Endometrial microvascular endothelial cells (primary cell): ENCODE measurements around the gene LIMS2. TPM values are rescaled to one million over a fixed set of nuclear protein-coding genes. Genes with fewer than 3 reads are reported as not detected.

ENCODE experiments used
- in situ Hi-C: cut with HindIII; loops from 2 replicates; pipeline ENCODE4 v1.10.0; 2017; ENCODE audit warnings: low sequenced_read_pairs, low pct_unique_long_range_greater_than_20kb; ENCODE audit errors: inconsistent ontology term
- total RNA-seq: library from RNA; depleted of rRNA; stranded (reverse); fragments of >200 nt; gene quantifications from one replicate; pipeline ENCODE4 v1.2.3, GENCODE V29; 2015; ENCODE audit errors: inconsistent ontology term

The LIMS2 gene
- total RNA-seq, 1 donor from 2014 or later, result 34.9 TPM

DNA sequence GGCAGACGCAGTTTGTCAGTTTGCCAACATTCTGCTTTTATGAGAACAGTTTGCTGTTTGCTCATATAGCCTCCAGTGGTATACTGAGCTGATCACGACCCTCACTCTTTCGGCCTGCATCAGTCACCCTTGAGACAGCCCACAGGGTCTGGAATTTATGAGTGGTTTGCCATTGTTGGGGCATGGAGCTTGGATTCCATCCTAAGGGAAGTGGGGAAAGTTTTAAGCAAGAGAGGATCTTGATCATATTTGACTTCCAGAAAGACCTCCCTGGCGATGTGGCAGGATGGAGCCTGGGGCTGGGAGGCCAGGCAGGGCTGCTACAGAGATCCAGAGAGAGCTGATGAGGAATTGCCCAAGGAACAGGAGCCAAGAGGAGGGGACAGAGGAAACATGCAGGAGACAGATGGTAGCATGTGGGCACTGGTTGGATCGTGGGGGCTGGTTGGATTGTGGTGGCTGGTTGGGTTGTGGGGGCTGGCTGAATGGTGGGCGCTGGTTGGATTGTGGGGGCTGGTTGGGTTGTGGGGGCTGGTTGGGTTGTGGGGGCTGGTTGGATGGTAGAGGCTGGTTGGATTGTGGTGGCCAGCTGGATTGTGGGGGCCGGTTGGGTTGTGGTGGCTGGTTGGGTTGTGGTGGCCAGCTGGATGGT is 56.7 kb downstream of the LIMS2 start:
- in situ Hi-C loops, result no loop called here

DNA sequence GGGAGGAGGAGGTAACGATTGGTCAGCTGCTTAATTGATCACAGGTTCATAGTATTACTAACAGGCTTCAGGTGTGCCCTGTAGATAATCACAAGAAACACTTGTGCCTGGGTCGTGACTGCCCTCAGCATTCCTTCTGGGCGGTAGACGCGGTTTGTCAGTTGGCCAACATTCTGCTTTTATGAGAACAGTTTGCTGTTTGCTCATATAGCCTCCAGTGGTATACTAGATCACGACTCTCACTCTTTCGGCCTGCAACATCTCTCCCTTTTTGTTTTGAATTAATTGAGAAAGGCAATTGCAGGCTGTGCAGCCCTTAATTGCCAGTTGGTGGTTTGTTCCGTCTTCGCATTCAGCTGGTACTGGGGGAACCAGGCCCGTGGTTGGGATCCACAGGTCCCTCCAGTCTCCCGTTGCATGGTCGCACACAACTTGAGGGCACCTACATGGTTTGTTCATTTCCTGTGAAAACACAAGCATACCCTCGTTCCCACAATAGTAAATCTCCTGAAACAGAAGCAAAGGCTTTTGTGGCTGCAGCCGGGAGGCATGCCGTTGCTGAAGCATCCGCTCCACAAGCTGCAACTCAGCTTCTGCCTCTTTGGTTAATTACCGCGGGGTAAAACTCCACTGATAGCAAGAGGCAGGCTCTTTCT is 59.7 kb downstream of the LIMS2 start:
- in situ Hi-C loops, result no loop called here

DNA sequence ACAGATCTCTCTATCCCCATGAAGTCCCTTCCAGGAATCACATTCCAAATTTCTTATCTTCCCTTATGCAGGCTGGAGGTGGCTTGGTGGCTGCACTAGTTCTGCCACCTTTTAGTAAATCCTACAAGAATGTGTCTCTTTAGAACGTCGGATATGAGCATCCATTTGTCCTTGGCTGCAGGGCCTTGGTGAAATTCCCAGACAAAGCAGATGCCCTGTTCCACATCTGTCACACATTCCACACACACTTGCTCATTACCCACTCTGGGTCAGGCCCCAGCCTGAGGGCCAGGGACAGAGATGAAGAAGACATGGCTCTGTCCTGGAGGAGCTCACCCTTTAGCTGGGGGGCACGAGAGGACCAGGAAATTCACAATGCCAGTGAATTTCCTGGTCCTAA is 60.6 kb downstream of the LIMS2 start:
- in situ Hi-C loops, result no loop called here

DNA sequence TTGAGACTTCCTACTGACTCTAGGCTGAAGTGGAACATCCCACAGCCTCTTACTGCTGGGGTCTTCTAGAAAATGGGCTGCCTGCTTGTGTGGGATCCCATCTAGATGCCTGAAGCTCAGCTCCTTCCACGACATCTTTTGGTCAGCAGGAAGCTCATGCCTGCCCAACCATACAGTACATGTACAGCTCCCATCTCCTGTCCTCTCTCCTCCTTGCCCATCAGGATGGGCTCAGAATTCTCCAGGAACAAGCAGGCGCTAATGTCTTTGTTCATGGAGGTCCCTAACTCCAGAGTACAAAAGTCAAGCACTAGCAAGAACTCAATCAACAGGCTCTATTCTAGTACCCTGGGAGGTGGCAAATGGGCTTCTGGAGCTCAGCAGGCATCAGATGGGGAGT is 61.1 kb downstream of the LIMS2 start:
- in situ Hi-C loops, result no loop called here

DNA sequence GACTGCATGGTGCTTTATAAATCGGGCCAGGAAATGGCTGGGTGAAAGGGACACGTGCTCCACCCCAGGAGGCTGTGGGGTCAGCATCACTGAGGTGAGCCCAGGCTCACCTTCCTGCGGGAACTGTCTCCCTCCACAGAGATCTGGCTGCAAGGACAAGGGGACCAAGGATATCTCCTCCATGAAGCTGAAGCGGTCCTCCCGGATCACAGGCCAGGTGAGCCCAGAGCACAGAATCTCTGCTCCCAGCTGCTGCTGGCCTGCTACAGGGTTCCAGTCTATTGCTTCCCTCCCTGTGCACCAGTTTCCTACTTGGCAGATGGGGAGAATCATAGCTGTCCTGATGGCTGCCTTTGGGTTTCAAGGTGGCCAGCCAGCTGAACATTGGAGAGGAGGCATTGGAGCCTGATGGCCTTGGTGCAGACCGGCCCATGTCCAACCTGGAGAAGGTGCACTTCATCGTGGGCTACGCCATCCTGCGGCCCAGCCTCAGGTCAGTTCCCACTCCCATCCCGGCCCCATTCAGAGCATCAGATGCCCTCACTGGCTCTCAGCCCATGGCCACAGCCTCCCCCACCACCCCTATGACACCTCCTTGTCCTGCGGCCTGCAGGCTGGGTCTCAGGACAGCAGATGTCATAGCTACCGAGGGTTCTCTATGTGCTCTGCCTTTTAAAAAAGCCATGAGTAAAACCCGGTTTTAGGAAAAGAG is 63.1 kb downstream of the LIMS2 start:
- in situ Hi-C loops, result no loop called here

DNA sequence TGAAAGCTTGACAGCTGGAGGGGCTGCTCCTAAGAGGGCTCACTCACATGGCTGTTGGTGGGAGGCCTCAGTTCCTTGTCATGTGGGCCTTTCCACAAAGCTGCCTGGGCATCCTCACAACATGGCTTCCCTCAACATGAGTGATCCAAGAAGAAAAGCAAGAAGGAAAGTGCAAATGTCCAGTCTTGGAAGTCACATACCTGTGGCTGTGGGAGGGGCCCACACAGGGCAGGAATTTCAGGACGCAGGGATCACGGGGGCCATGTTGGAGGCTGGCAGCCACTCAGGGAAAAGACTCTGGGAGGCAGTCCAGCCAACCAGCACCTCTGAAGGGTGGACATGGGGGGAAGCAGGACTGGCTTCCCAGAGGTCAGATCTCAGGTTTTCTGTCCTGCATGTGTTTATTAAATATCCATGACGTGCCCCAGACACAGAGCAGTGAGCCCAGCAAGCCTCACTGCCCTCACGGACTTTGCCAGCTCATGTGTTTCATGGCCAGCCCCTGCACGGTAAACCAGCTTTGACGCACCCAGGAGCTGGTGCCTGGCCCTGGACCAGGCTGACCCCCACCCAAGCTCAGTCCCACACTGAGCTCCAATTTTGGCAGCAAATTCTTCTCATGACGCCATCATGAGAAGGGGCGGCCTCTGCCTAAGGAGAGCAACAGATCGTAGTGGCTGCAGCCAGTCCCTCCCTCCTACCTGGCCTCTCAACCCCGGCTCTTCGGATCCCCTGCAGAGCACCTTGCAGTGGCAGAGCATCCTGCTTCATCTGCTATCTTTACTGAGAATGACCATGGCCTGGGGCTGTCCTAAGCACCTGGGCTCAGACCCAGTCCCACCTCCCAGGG is 64.0 kb downstream of the LIMS2 start:
- in situ Hi-C loops, result no loop called here

DNA sequence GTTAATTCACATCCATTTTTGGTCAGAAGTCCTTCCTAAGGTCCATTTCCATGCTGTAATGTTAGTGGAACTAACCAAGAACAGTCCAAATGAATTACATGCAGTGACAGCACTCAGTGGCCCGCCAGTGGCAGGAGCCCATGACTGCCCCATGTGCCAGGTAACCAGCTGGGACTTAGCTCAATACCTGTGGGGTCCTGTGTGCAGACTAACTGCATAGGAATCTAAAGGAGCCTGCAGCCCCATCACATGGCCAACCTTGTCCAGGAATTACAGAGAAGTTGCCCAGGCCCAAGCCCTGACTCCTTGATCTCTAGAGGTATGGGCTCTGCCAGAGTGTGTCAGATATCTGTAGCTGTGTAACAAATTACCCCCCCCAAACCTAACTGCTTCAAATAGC is 64.8 kb downstream of the LIMS2 start:
- in situ Hi-C loops, result no loop called here

DNA sequence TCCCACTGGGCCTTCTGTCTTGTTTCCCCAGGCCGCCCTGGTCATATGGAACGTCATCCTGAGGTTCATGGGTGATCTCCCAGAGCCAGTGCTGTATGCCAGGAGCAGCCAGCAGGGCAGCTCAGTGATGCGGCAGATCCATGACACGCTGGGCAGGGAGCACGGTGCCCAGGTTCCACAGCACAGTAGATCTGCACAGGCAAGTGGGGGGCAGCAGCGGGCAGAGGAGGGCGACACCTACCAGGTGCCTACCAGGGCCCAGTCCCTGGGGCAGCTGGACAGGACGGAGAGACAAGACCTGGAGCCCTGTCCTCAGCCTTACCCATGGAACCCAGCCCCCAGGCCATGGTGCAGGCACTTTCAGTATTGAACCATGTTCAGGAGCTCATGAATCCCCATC is 65.5 kb downstream of the LIMS2 start:
- in situ Hi-C loops, result no loop called here

DNA sequence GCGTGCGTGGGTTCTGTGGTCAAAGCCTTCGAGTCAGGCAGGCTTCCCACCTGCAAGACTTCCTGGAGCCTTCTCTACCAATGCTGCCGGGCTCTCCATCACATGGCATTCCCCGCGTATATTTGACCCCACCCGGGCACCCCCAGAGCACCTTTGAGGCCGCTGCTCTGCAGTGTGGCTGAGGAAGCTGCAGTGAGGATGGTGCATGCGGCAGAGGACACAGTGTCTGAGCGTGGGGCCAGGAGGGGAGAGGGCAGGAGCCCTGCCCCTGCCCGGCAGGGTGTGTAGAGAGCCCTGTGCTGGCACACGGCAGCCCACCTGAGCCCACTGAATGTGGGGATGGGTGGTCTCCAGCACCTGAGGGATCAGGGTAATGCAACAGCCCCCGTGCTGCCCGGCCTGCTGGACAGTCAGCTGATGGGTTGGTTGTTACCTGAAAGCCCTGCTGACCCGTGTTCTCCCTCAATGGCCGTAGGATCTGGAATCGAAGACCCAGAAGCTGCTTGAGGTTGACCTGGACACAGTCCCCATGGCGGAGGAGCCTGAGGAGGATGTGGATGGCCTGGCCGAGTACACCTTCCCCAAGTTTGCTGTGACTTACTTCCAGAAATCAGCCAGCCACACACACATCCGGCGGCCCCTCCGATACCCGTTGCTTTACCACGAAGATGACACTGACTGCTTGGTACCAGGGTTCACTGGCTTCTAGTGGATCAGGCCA is 66.1 kb downstream of the LIMS2 start:
- in situ Hi-C loops, result no loop called here

DNA sequence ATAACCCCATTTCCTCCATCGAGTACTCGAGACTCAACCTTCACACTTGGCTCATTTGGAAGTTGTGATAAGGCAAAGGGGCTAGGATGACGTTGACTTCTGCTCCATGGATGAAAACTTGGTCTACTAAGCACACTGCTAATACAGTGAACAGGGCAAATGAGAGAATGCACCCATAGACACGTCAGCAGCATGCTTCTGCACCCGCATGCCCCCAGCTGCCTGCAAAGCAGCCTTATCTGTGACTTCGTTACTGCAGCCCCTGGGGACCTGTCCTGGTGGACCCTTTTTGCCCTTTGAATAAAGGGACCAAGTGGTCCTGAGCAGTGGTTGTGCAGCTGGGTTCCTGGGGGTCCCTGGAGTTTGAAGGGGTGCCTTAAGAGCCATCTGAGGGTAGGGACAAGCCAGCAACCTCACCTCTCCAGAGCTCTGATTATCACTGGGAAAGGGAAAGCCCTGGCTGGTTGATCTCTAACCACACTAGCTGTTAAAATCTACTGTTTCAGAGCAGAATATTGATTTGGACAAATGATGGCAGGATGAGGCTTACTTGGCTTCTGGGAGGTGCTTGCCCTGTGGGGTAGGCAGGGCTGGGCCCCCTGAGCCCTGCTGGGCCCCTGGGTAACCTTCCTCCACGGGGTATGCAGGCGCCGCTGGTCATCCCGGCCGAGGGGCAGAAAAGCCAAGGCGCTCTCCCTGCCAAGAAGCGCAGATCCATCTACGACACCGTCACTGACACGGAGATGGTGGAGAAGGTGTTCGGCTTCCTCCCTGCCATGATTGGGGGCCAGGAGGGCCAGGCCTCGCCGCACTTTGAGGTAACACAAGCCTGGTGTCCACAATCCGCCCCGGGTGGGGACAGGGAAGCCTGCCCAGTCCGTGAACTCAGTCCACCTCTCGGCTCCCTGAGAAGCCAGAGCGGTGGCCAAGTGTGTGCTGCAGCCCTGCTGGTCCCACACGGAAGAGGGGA is 67.0 kb downstream of the LIMS2 start:
- in situ Hi-C loops, result no loop called here

DNA sequence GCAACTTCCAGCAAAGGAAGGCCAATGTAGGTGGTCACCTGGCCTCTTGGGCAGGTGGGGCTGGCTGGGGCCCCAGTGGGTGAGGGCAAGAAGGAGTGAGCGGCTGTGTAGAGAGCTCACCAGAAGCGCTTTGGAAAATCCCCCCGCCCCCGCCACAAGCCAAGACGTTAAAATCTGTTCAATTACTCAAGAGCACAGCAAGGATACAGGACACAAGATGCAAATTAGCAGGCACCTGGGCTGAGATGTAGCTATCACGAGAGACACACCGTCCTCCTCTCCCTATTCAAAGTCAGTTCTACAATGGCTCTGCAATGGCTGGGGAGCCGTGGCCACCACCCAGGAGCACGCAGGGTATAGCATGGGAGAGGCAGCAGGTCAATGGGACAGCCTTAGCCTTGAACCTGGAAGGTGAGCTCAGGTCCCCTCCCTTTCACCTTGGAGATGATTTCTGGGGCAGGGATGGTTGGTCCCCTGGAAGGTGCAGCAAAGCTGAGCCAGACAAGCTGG is 67.9 kb downstream of the LIMS2 start:
- in situ Hi-C loops, result no loop called here

DNA sequence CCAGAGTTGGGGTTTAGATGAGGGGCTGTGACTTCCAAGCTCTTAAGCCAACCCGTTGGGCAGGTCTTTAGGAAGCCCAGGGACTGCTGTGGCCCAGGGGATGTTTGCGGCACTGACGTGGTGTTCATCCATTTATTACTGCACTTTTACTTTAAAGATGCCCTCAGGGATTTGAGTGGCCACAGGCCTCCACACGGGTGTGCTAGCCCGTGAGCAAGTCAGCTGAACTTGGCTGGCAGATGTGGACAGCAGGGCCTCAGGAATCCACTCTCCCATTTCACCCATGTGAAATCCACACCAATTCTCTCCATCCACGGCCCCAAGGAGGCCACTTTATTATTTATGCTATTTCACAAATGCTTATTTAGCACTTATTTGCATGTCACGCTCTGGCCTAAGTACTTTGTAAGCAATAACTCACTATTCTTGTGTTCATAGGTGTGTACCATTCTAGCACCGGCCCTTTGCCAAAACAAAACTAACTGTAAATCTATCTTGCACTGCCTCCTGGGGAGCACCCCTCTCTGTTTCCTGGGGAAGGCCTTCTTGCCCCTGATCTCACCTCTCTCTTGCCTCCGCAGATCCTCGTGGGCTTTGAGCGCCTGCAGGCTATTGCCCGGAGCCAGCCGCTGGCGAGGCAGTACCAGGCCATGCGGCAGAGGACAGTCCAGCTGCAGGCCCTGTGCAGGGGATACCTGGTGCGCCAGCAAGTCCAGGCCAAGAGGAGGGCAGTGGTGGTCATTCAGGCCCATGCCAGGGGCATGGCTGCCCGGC is 68.5 kb downstream of the LIMS2 start:
- in situ Hi-C loops, result no loop called here

DNA sequence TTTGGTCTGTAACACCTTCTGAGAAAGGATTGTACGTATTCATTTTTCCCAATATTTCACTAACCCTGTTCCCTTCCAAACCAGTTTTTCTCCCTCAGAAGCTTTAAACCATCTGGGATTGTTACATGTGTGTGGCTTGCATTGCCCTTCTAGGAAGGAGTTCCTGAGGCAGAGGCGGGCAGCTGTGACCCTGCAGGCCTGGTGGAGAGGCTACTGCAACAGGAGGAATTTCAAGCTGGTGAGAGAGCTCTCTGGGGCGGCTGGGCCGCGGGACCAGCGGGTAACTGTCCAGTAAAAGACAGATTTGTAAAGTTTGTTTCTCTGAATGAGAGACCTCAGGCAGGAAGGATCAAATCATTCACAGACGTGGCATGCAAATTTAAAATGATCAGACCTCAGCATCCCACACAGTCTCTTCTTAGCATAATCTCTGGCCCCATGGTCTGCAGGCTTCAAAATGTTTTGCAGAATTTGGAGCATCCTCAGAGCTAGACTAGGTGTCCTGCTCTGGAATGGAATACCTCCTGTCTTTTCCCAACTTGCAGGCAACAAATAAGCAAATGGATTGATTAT is 69.6 kb downstream of the LIMS2 start:
- in situ Hi-C loops, result no loop called here

DNA sequence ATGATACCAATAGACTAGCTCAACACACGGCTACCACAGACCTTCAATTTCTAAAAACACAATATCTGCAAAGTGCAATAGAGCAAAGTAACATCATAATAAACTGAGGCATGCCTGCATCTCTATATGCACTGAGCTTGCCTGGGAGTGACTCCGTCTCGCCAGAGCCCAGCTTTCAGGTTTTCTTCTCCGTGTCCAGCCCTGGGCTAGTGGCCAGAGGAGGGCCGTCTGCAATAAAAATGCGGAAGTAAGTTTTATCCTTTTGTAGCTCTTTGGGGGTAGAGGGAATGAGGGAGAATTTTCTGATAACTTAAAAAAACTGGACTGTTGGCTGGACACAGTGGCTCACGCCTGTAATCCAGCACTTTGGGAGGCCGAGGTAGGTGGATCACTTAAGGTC is 70.3 kb downstream of the LIMS2 start:
- in situ Hi-C loops, result no loop called here

DNA sequence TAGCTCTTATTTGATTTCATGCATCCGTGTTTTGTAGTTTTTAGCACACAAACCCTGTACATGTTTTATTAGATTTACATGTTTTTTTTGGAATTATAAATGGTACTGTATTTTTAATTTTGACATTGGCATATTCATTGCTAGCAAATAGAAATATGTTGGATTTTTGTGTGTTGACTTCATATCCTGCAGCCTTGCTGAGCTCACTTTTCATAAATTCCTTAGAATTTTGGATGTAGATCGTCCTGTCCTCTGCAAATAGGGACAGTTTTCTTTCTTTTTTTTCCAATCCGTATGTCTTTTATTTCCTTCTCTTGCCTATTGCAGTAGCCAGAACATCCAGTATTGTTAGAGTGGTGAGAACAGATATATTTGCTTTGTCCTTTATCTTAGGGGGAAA is 76.1 kb downstream of the LIMS2 start:
- in situ Hi-C loops, result no loop called here

DNA sequence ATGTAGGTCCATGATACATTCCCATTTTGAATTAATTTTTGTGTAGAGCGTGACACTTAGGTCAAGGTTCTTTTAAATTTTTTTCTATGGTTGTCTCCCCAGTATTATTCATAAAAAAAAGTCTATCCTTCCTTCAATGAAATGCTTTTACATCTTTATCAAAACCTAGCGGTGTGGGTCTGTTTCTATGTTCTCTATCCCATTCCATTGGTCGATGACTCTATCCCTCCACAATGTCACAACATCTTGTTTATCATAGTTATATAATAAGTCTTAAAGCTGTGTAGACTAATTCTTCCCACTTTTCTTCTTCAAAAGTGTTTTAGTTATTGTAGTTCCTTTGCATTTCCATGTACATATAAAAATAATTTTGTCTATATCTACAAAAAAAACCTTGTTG is 76.6 kb downstream of the LIMS2 start:
- in situ Hi-C loops, result no loop called here

DNA sequence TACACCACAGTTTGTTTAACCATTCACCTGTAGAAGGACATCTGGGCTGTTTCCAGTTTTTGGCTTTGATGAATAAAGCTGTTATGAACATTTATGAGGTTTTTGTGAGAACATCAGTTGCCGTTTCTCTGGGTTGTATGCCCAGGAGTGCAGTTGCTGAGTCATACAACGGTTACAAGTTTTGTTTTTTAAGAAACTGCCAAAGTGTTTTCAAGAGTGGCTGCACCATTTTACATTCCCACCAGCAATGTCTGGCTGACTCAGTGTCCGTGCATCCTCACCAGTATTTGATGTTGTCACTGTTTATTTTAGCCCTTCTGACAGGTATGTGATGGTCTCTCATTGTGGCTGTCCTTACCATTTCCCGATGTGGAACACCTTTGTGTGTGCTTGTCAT is 77.3 kb downstream of the LIMS2 start:
- in situ Hi-C loops, result no loop called here
